ENCODE results near the gene RAB3C. TPM values are rescaled to one million over a fixed set of nuclear protein-coding genes. Genes with fewer than 3 reads are reported as not detected.

The RAB3C gene
- total and polyA plus RNA-seq, 9 donors = 0.11 to 17.2 (median 2.7) TPM

GRCh38 chr5:58905944-58906343 lies 323.1 kb downstream of the RAB3C start:
- Histone ChIP-seq H3K4me3 (no peak overlapping the region), H3K27me3 (no peaks in the 10 kb centered on the region), H3K27ac (no peak overlapping the region), H3K36me3 (no peaks in the 10 kb centered on the region), H3K9me3 (no peaks in the 10 kb centered on the region), H3K4me1 (ENCODE audit: insufficient read depth) (peaks cover 2% of the 10 kb centered on the region)
- no peak for DNase-seq
- intact Hi-C loops (cut with DNase I) = no loop called here
- no peak for TF ChIP-seq POLR2A (IDR thresholded peaks at IDR 0.05)
- no peak for TF ChIP-seq CTCF (IDR thresholded peaks at IDR 0.05)
- TF ChIP-seq EP300 (IDR thresholded peaks at IDR 0.05) = no peak

Other genes starting within 250 kb of the RAB3C start
- 100 to 1,000 TPM in 1 of 7 donors, 10 to 100 TPM in 6; 14.7 to 310 (median 41.1) TPM for gene PLK2, start 123.0 kb upstream of the RAB3C start, total RNA-seq
- 10 to 100 TPM; 37.6 to 47.8 TPM for gene PLK2, start 123.0 kb upstream of the RAB3C start, polyA plus RNA-seq
- 1 to 10 TPM in 2 of 7 donors, under 1 TPM in 4, not detected in 1; 0.07 to 1.6 (median 0.50) TPM for gene GAPT, start 91.6 kb upstream of the RAB3C start, total RNA-seq
- gene GAPT, start 91.6 kb upstream of the RAB3C start, polyA plus RNA-seq = 1 to 10 TPM in 1 of 2 donors, under 1 TPM in 1; 0.41 to 2.2 TPM